HEK293 (cell line): ENCODE data around the gene UFC1.

ENCODE experiments used
- KLF1 ChIP-seq: fragments of 450-650 bp; formaldehyde crosslinking; IDR thresholded peaks from 2 replicates; pipeline ENCODE4 v1.5.1; 2016; ENCODE audit warnings: missing biosample characterization, missing genetic modification characterization
- SP2 ChIP-seq: fragments of 450-650 bp; formaldehyde crosslinking; IDR thresholded peaks from 2 replicates; pipeline ENCODE4 v1.5.1; 2016; ENCODE audit warnings: missing biosample characterization, missing genetic modification characterization
- ZNF274 ChIP-seq, 2 experiments: fragments of 200-500 bp in 1 of 2; fragments of 450-650 bp in 1 of 2; sonication (Bioruptor generic) in 1 of 2; formaldehyde crosslinking in 1 of 2; IDR thresholded peaks; 2 replicates each; pipeline versions ENCODE4 v1.5.1 to v1.6.1; 2014 to 2016; ENCODE audit warnings: borderline replicate concordance in 1 of 2, inconsistent platforms in 1 of 2, low read length in 1 of 2, missing biosample characterization in 1 of 2, missing genetic modification characterization in 1 of 2
- TF ChIP-seq, protein P1 (sequence below): fragments of 450-650 bp; formaldehyde crosslinking; IDR thresholded peaks from 2 replicates; pipeline ENCODE4 v1.5.1; 2016; ENCODE audit warnings: missing biosample characterization, missing genetic modification characterization

- TF ChIP-seq, protein P1, sequence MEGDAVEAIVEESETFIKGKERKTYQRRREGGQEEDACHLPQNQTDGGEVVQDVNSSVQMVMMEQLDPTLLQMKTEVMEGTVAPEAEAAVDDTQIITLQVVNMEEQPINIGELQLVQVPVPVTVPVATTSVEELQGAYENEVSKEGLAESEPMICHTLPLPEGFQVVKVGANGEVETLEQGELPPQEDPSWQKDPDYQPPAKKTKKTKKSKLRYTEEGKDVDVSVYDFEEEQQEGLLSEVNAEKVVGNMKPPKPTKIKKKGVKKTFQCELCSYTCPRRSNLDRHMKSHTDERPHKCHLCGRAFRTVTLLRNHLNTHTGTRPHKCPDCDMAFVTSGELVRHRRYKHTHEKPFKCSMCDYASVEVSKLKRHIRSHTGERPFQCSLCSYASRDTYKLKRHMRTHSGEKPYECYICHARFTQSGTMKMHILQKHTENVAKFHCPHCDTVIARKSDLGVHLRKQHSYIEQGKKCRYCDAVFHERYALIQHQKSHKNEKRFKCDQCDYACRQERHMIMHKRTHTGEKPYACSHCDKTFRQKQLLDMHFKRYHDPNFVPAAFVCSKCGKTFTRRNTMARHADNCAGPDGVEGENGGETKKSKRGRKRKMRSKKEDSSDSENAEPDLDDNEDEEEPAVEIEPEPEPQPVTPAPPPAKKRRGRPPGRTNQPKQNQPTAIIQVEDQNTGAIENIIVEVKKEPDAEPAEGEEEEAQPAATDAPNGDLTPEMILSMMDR (tag by site-specific recombination): no peak
- no peak for TF ChIP-seq KLF1
- TF ChIP-seq SP2 (tag by site-specific recombination): no peak
- no peak for TF ChIP-seq ZNF274 (IDR thresholded peaks at IDR 0.05; ENCODE audit: low read length)
- TF ChIP-seq ZNF274 (tag by site-specific recombination; IDR thresholded peaks at IDR 0.05; ENCODE audit: borderline replicate concordance): no peak
Observed at GRCh38 chr1:161172776-161173376, 19.1 kb downstream of the UFC1 start.
